NCI-H82 (cell line): ENCODE results near the gene CRY2.

ENCODE experiments used
- DNase-seq: peaks from one replicate; lab custom pipeline; 2025; lab: John Stamatoyannopoulos, UW

CRY2 gene

GRCh38 chr11:45930951-45931570 is 83.8 kb downstream of the CRY2 start:
- DNase-seq, result no peak

- DNase-seq, result no peak
Measured at GRCh38 chr11:45931739-45932138, 84.5 kb downstream of the CRY2 start.

- no peak for DNase-seq
Measured at GRCh38 chr11:45932217-45932616, 84.9 kb downstream of the CRY2 start.
